Suprapubic skin (tissue), 4 donors: Measurements from ENCODE around the gene CACNA1E. TPM values are rescaled to one million over a fixed set of nuclear protein-coding genes. Genes with fewer than 3 reads are reported as not detected.
"Not testable (repeated sequence)": the region's sequence is repeated elsewhere in the genome, so short reads cannot be mapped to it uniquely, and the experiment has no call there.

Experiments
- DNase-seq, 2 donors: peaks; one replicate each; pipeline ENCODE4 v3.0.0-alpha.2; 2019; ENCODE audit warnings: low spot score in 2 of 2
- H3K27ac ChIP-seq: fragments of 200-600 bp; sonication (generic); one replicate; pipeline ENCODE4 v1.5.1; 2019
- H3K27me3 ChIP-seq: fragments of 200-600 bp; sonication (generic); one replicate; pipeline ENCODE4 v1.5.1; 2019
- H3K36me3 ChIP-seq: fragments of 200-600 bp; sonication (generic); one replicate; pipeline ENCODE4 v1.5.1; 2019
- H3K4me1 ChIP-seq: fragments of 200-600 bp; sonication (generic); one replicate; pipeline ENCODE4 v1.5.1; 2019
- H3K4me3 ChIP-seq: fragments of 200-600 bp; sonication (generic); one replicate; pipeline ENCODE4 v1.5.1; 2019; ENCODE audit warnings: mild to moderate bottlenecking
- H3K9me3 ChIP-seq: fragments of 200-600 bp; sonication (generic); one replicate; pipeline ENCODE4 v1.5.1; 2019
- CTCF ChIP-seq, 2 donors: fragments of 200-600 bp in 1 of 2; fragments of 450-650 bp in 1 of 2; sonication (generic) in 1 of 2; IDR thresholded peaks; one replicate each; pipeline ENCODE4 v1.5.1; 2016 to 2019; ENCODE audit warnings: antibody characterized with exemption in 2 of 2, mild to moderate bottlenecking in 1 of 2, moderate library complexity in 1 of 2
- EP300 ChIP-seq: sonication (generic); formaldehyde crosslinking; IDR thresholded peaks from one replicate; pipeline ENCODE4 v1.6.1; 2017; ENCODE audit warnings: antibody characterized with exemption
- POLR2A ChIP-seq, 2 donors: fragments of 450-650 bp; IDR thresholded peaks; one replicate each; pipeline ENCODE4 v1.6.1; 2017; ENCODE audit warnings: antibody characterized with exemption in 2 of 2, mild to moderate bottlenecking in 2 of 2, moderate library complexity in 2 of 2
- POLR2AphosphoS5 ChIP-seq, 3 donors: sonication (generic); formaldehyde crosslinking; IDR thresholded peaks; one replicate each; pipeline ENCODE4 v1.6.1; 2017; ENCODE audit warnings: antibody characterized with exemption in 3 of 3
- WGBS: methylation state at CpG from one replicate; pipeline ENCODE4 v1.1.5; 2018; 5-methylcytosine and 5-hydroxymethylcytosine counted together
- total RNA-seq, 4 donors: library from RNA; depleted of rRNA; stranded (reverse); fragments of >200 nt; gene quantifications; one replicate each; pipeline ENCODE4 v1.1.0, GENCODE V29; 2016

The CACNA1E gene
- total RNA-seq, 4 donors from 2014 or later = not detected

GRCh38 chr1:181846001-181846645, 362.8 kb downstream of the CACNA1E start:
- WGBS = 86% methylated on average over 5 of the region's 5 CpGs
- no peaks in the 10 kb centered on the region for H3K4me1 ChIP-seq
- H3K9me3 ChIP-seq = no peaks in the 10 kb centered on the region
- H3K27me3 ChIP-seq = no peaks in the 10 kb centered on the region
- H3K36me3 ChIP-seq = no peaks in the 10 kb centered on the region
- no peak for DNase-seq
- no peak overlapping the region for H3K27ac ChIP-seq
- H3K4me3 ChIP-seq = no peak overlapping the region
- no peak for TF ChIP-seq POLR2A (IDR thresholded peaks at IDR 0.05)
- TF ChIP-seq CTCF (IDR thresholded peaks at IDR 0.05) = no peak
- no peak for TF ChIP-seq POLR2AphosphoS5 (IDR thresholded peaks at IDR 0.05)
- no peak for TF ChIP-seq EP300

GRCh38 chr1:181846681-181847080, 363.4 kb downstream of the CACNA1E start:
- Histone ChIP-seq H3K27ac (no peak overlapping the region), H3K36me3 (no peaks in the 10 kb centered on the region), H3K9me3 (no peaks in the 10 kb centered on the region), H3K4me3 (no peak overlapping the region), H3K4me1 (no peaks in the 10 kb centered on the region), H3K27me3 (no peaks in the 10 kb centered on the region)
- no peak for TF ChIP-seq POLR2AphosphoS5 (IDR thresholded peaks at IDR 0.05)
- no peak for TF ChIP-seq EP300
- TF ChIP-seq CTCF (IDR thresholded peaks at IDR 0.05) = no peak
- no peak for TF ChIP-seq POLR2A (IDR thresholded peaks at IDR 0.05)
- no peak for DNase-seq

GRCh38 chr1:181849071-181849470, 365.8 kb downstream of the CACNA1E start:
- Histone ChIP-seq H3K36me3 (no peaks in the 10 kb centered on the region), H3K4me3 (no peak overlapping the region), H3K27ac (no peak overlapping the region), H3K27me3 (no peaks in the 10 kb centered on the region), H3K4me1 (no peaks in the 10 kb centered on the region), H3K9me3 (no peaks in the 10 kb centered on the region)
- no peak for DNase-seq
- 63% methylated on average over 4 of the region's 4 CpGs for WGBS
- TF ChIP-seq CTCF (IDR thresholded peaks at IDR 0.05) (no peak), POLR2A (IDR thresholded peaks at IDR 0.05) (no peak), EP300 (no peak), POLR2AphosphoS5 (IDR thresholded peaks at IDR 0.05) (no peak)

GRCh38 chr1:181854212-181854611, 370.9 kb downstream of the CACNA1E start:
- not testable (repeated sequence) for H3K4me3 ChIP-seq, H3K36me3 ChIP-seq, H3K27me3 ChIP-seq, H3K27ac ChIP-seq, DNase-seq, H3K9me3 ChIP-seq, H3K4me1 ChIP-seq
- WGBS = 86% methylated on average over 2 of the region's 2 CpGs

GRCh38 chr1:181855380-181855779, 372.1 kb downstream of the CACNA1E start:
- H3K27me3 ChIP-seq = no peaks in the 10 kb centered on the region
- 86% methylated on average over 1 of the region's 1 CpG for WGBS

More at GRCh38 chr1:181855380-181855779, 372.1 kb downstream of the CACNA1E start:
- Histone ChIP-seq H3K27ac (no peak overlapping the region), H3K4me1 (no peaks in the 10 kb centered on the region), H3K4me3 (no peak overlapping the region), H3K36me3 (no peaks in the 10 kb centered on the region), H3K9me3 (no peaks in the 10 kb centered on the region)
- no peak for DNase-seq
- TF ChIP-seq POLR2A (IDR thresholded peaks at IDR 0.05) (no peak), POLR2AphosphoS5 (IDR thresholded peaks at IDR 0.05) (no peak), CTCF (IDR thresholded peaks at IDR 0.05) (no peak), EP300 (no peak)
